ENCODE results near the gene PCDHB14. TPM values are rescaled to one million over a fixed set of nuclear protein-coding genes. Genes with fewer than 3 reads are reported as not detected.
"Not testable (repeated sequence)": the region's sequence is repeated elsewhere in the genome, so short reads cannot be mapped to it uniquely, and the experiment has no call there.

PCDHB14 gene
- total RNA-seq, result 2.0 TPM

GRCh38 chr5:141223112-141223783, at the start of gene PCDHB14:
PCDHB14 (plus strand) TSS chr5:141223343; CDS start chr5:141223506, 163 bp downstream.
- ATAC-seq, result no peak

GRCh38 chr5:141174291-141175104, 48.6 kb upstream of the PCDHB14 start:
- ATAC-seq, result not testable (repeated sequence)

GRCh38 chr5:141175933-141176332, 47.2 kb upstream of the PCDHB14 start:
- ATAC-seq, result no peak

- ATAC-seq, result not testable (repeated sequence)
Observed at GRCh38 chr5:141177577-141178191, 45.5 kb upstream of the PCDHB14 start, which contains the start of gene PCDHB8. PCDHB8 (plus strand) TSS chr5:141177790; CDS start chr5:141178035, 245 bp downstream.

- ATAC-seq, result not testable (repeated sequence)
Observed at GRCh38 chr5:141179371-141179770, 43.8 kb upstream of the PCDHB14 start.

- ATAC-seq, result not testable (repeated sequence)
Observed at GRCh38 chr5:141179876-141180275, 43.3 kb upstream of the PCDHB14 start.

GRCh38 chr5:141180313-141180712, 42.8 kb upstream of the PCDHB14 start:
- no peak for ATAC-seq

GRCh38 chr5:141182248-141182647, 40.9 kb upstream of the PCDHB14 start, which contains the start of gene PCDHB16:
PCDHB16 (plus strand) TSS chr5:141182387; CDS start chr5:141182560, 173 bp downstream.
- no peak for ATAC-seq

- ATAC-seq, result not testable (repeated sequence)
Observed at GRCh38 chr5:141184117-141184855, 38.9 kb upstream of the PCDHB14 start.

- no peak for ATAC-seq
Observed at GRCh38 chr5:141186897-141187512, 36.1 kb upstream of the PCDHB14 start, which contains the start of gene PCDHB9. PCDHB9 (plus strand) TSS chr5:141187161; CDS start chr5:141187319, 158 bp downstream.

GRCh38 chr5:141188682-141189081, 34.5 kb upstream of the PCDHB14 start:
- ATAC-seq, result not testable (repeated sequence)

GRCh38 chr5:141189131-141189530, 34.0 kb upstream of the PCDHB14 start:
- ATAC-seq, result not testable (repeated sequence)

- ATAC-seq, result no peak
Observed at GRCh38 chr5:141192110-141192725, 30.9 kb upstream of the PCDHB14 start, which contains the start of gene PCDHB10. PCDHB10 (plus strand) TSS chr5:141192353; CDS start chr5:141192553, 200 bp downstream.

GRCh38 chr5:141194332-141194731, 28.8 kb upstream of the PCDHB14 start:
- not testable (repeated sequence) for ATAC-seq

GRCh38 chr5:141196363-141196762, 26.8 kb upstream of the PCDHB14 start:
- ATAC-seq, result no peak

GRCh38 chr5:141199359-141200235, 23.5 kb upstream of the PCDHB14 start, which contains the start of gene PCDHB11:
PCDHB11 (plus strand) TSS chr5:141199627; CDS start chr5:141199775, 148 bp downstream.
- no peak for ATAC-seq

- not testable (repeated sequence) for ATAC-seq
Observed at GRCh38 chr5:141201126-141201525, 22.0 kb upstream of the PCDHB14 start.

- not testable (repeated sequence) for ATAC-seq
Observed at GRCh38 chr5:141201646-141202045, 21.5 kb upstream of the PCDHB14 start.

- no peak for ATAC-seq
Observed at GRCh38 chr5:141208478-141208877, 14.7 kb upstream of the PCDHB14 start, which contains the start of gene PCDHB12. PCDHB12 (plus strand) TSS chr5:141208719; CDS start chr5:141208908, 189 bp downstream.

- ATAC-seq, result not testable (repeated sequence)
Observed at GRCh38 chr5:141210281-141210680, 12.9 kb upstream of the PCDHB14 start.

All from esophagus mucosa (tissue), 1 donor.